Thoracic aorta (tissue), 2 donors: ENCODE measurements around the gene PTOV1. TPM values are rescaled to one million over a fixed set of nuclear protein-coding genes. Genes with fewer than 3 reads are reported as not detected.

Source experiments
- ATAC-seq: fragments of 150-250 bp; one replicate; pipeline ENCODE4 v1.8.0; 2017; ENCODE audit warnings: low read depth; ENCODE audit not compliant: insufficient number of reproducible peaks, low FRiP score
- DNase-seq: peaks from one replicate; pipeline ENCODE4 v3.0.0-alpha.2; 2020; ENCODE audit warnings: low spot score
- H3K27ac ChIP-seq, 2 donors: fragments of 200-600 bp; sonication (generic); 1 replicate in 1 of 2; 2 replicates in 1 of 2; pipeline ENCODE4 v1.5.1; 2016; ENCODE audit warnings: mild to moderate bottlenecking in 2 of 2, moderate library complexity in 2 of 2
- H3K27me3 ChIP-seq: fragments of 200-600 bp; sonication (generic); replicated peaks from 2 replicates; pipeline ENCODE4 v1.6.0; 2016; ENCODE audit warnings: mild to moderate bottlenecking; ENCODE audit not compliant: insufficient read depth
- H3K36me3 ChIP-seq: fragments of 200-600 bp; sonication (generic); one replicate; pipeline ENCODE4 v1.5.1; 2016
- H3K4me1 ChIP-seq, 2 donors: fragments of 200-600 bp; sonication (generic); 1 replicate in 1 of 2; 2 replicates in 1 of 2; pipeline versions ENCODE4 v1.5.1 to v1.6.0; 2016; ENCODE audit warnings: low read depth in 2 of 2, mild to moderate bottlenecking in 1 of 2; ENCODE audit not compliant: control insufficient read depth in 1 of 2
- H3K4me3 ChIP-seq: fragments of 200-600 bp; sonication (generic); 2 replicates; pipeline ENCODE4 v1.5.1; 2016; ENCODE audit warnings: mild to moderate bottlenecking
- H3K9me3 ChIP-seq: fragments of 200-600 bp; sonication (generic); 2 replicates; pipeline ENCODE4 v1.5.1; 2016
- total RNA-seq, 2 donors: library from RNA; depleted of rRNA; stranded (reverse); fragments of >200 nt; gene quantifications; one replicate each; pipeline versions ENCODE4 v1.1.0 to v1.2.3, GENCODE V29; 2016
- TF ChIP-seq, protein P1 (sequence below): fragments of 200-600 bp; sonication (generic); IDR thresholded peaks from one replicate; pipeline ENCODE4 v1.5.1; 2019; ENCODE audit warnings: antibody characterized with exemption

The PTOV1 gene
- total RNA-seq, 2 donors from 2014 or later, result 62.9 to 72.2 TPM

DNA sequence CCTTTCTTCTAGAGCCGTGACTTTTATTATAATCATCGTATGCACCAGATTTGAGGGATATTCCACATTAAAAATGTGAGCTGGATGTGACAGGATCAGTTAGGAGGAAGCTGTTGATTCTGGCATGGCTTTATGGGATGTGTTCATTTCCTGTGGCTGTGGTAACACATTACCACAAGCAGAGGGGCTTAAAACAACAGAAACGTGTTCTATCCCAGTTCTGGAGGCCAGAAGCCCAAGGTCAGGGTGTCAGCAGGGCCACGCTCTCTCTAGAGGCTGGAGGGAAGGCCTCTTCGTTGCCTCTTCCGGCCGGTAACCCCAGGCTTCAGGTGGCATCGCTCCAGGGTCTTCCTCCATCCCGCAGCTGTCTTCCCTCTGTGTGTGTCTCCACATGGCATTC lies 18.4 kb upstream of the PTOV1 start:
- no peaks in the 10 kb centered on the region for H3K9me3 ChIP-seq
- peaks cover 71% of the 10 kb centered on the region for H3K36me3 ChIP-seq
- TF ChIP-seq, protein P1, sequence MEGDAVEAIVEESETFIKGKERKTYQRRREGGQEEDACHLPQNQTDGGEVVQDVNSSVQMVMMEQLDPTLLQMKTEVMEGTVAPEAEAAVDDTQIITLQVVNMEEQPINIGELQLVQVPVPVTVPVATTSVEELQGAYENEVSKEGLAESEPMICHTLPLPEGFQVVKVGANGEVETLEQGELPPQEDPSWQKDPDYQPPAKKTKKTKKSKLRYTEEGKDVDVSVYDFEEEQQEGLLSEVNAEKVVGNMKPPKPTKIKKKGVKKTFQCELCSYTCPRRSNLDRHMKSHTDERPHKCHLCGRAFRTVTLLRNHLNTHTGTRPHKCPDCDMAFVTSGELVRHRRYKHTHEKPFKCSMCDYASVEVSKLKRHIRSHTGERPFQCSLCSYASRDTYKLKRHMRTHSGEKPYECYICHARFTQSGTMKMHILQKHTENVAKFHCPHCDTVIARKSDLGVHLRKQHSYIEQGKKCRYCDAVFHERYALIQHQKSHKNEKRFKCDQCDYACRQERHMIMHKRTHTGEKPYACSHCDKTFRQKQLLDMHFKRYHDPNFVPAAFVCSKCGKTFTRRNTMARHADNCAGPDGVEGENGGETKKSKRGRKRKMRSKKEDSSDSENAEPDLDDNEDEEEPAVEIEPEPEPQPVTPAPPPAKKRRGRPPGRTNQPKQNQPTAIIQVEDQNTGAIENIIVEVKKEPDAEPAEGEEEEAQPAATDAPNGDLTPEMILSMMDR, result no peak
- ATAC-seq (no peak), DNase-seq (no peak)
- no peak overlapping the region for H3K4me3 ChIP-seq
- no peak overlapping the region for H3K27ac ChIP-seq
- H3K4me1 ChIP-seq, result no peaks in the 10 kb centered on the region
- H3K27me3 ChIP-seq, result no peaks in the 10 kb centered on the region

DNA sequence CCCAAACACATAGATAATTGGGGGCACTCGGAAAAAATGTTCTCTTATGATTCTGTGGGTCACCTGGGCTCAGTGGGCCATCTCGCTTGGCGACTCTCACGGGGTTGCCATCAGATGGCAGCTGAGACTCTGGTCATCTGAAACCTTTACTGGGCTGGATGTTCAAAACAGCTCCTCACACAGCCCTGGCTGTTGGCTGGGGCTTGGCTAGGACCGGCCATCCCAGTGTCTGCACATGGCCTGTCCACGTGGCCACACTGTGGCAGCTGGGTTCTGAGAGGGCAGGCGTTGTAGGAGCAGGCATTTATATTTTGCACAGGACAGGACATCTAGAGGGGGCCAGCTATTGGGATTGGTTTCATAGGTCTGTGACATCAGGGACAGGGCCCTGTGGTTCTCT lies 17.4 kb upstream of the PTOV1 start:
- Histone ChIP-seq H3K36me3 (peaks cover 74% of the 10 kb centered on the region), H3K9me3 (no peaks in the 10 kb centered on the region), H3K27ac (no peak overlapping the region), H3K4me1 (no peaks in the 10 kb centered on the region), H3K4me3 (no peak overlapping the region), H3K27me3 (no peaks in the 10 kb centered on the region)
- no peak for ATAC-seq
- DNase-seq, result no peak
- TF ChIP-seq, protein P1, result no peak

DNA sequence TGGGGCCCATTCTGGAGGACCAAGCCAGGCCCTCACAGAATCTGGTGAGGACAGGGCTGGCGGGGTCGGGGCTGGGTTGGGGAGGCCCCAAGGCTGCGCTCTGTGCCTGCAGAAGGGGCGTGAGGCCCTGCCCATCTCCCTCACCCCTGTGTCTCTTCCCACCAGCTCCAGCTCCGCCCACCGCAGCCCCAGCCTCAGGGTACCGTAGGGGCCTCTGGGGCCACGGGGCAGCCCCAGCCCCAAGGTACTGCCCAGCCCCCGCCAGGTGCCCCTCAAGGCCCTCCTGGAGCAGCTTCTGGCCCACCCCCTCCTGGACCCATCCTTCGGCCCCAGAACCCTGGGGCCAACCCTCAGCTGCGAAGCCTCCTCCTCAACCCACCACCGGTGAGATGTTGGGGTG lies 15.4 kb upstream of the PTOV1 start:
- H3K4me1 ChIP-seq, result no peaks in the 10 kb centered on the region
- no peak overlapping the region for H3K4me3 ChIP-seq
- no peak for ATAC-seq
- H3K9me3 ChIP-seq, result no peaks in the 10 kb centered on the region
- TF ChIP-seq, protein P1, result no peak
- no peaks in the 10 kb centered on the region for H3K27me3 ChIP-seq
- no peak overlapping the region for H3K27ac ChIP-seq
- H3K36me3 ChIP-seq, result peaks cover 71% of the 10 kb centered on the region
- no peak for DNase-seq

DNA sequence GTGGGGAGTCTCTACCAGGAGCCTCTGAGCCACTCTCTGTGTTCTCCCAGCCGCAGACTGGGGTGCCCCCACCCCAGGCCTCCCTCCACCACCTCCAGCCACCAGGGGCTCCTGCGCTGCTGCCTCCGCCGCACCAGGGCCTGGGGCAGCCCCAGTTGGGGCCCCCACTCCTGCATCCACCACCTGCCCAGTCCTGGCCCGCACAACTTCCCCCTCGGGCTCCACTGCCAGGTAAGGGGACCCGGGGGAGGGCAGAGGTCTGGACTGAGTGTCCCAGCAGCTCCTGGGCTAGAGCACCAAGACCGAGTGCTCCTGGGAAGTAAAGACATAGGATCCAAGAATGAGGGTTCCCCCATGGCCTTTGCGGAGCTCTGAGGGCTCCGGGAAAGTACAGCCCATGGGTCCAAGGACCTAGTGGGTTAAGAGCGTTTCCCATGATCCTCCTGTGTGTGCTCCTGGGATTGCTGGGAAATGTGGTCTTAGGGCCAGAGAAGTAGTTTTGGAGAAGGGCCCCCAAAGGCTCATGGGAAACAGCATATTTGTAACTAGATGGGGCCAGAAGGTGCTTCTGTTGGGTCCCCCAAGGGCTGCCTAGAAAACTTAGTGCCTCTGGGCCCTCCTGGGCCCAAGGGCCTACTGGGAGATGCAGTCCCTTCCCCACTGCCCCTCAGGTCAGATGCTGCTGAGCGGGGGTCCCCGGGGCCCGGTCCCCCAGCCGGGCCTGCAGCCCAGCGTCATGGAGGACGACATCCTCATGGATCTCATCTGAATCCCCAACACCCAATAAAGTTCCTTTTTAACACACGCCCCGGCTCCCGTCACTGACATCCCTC lies 14.6 kb upstream of the PTOV1 start:
- ATAC-seq, result no peak
- DNase-seq, result no peak
- H3K27me3 ChIP-seq, result no peaks in the 10 kb centered on the region
- H3K4me1 ChIP-seq, result no peaks in the 10 kb centered on the region
- H3K27ac ChIP-seq, result no peak overlapping the region
- no peaks in the 10 kb centered on the region for H3K9me3 ChIP-seq
- TF ChIP-seq, protein P1, result no peak
- peaks cover 64% of the 10 kb centered on the region for H3K36me3 ChIP-seq
- H3K4me3 ChIP-seq, result no peak overlapping the region

DNA sequence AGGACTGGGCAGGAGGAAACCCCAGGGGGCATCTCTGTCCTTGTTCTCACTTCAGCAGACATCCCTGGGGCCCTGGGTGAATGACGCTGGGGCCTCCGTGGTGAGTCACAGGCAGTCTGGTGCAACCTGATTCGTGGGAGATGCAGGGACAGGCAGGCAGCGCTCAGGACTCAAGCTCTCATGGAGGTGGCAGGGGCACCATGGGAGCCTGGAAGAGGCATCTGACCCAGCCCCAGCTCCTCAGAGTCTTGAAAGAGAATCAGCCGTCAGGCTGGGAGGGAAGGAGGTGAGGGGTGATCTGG lies 14.0 kb upstream of the PTOV1 start:
- H3K27ac ChIP-seq, result no peak overlapping the region
- H3K4me3 ChIP-seq, result no peak overlapping the region
- ATAC-seq (no peak), DNase-seq (no peak)
- no peaks in the 10 kb centered on the region for H3K27me3 ChIP-seq
- TF ChIP-seq, protein P1, result no peak
- no peaks in the 10 kb centered on the region for H3K9me3 ChIP-seq
- no peaks in the 10 kb centered on the region for H3K4me1 ChIP-seq
- peaks cover 59% of the 10 kb centered on the region for H3K36me3 ChIP-seq
